Left hindlimb (tissue), 1 donor: Measurements from ENCODE around the gene DLL4.
"Not testable (repeated sequence)": the region's sequence is repeated elsewhere in the genome, so short reads cannot be mapped to it uniquely, and the experiment has no call there.

Experiments used
- DNase-seq: peaks from one replicate; pipeline ENCODE4 v3.0.0-alpha.2; 2018

Gene DLL4

DNA sequence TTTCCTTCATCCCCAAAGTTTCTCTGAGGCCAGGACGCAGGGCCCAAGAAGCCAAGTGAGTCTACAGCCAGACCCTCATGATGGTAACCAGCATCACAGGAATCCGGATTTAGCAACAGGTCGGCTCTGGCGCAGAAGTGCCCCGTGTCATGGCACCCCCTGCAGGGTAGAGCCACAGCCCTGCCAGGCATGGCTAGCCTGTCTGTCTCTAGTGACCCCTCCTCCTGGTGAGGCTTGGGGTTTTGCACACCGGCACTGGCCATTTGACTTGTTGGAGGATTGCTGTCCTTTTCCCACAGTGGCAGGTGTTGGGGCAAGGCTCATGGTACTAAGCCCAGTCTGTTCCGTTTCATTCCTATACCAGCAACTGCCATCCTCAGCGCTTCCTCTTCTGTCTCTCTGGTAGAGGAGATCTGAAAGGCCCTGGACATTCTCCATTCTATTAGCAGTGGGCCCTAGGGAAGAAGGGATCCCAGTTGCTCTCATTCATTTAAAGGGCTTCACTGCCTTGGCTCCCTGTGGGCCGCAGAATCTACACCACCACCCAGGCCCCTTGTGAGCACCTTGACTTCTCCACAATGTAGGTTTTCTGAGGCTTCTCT, 14.7 kb downstream of the DLL4 start:
- no peak for DNase-seq

DNA sequence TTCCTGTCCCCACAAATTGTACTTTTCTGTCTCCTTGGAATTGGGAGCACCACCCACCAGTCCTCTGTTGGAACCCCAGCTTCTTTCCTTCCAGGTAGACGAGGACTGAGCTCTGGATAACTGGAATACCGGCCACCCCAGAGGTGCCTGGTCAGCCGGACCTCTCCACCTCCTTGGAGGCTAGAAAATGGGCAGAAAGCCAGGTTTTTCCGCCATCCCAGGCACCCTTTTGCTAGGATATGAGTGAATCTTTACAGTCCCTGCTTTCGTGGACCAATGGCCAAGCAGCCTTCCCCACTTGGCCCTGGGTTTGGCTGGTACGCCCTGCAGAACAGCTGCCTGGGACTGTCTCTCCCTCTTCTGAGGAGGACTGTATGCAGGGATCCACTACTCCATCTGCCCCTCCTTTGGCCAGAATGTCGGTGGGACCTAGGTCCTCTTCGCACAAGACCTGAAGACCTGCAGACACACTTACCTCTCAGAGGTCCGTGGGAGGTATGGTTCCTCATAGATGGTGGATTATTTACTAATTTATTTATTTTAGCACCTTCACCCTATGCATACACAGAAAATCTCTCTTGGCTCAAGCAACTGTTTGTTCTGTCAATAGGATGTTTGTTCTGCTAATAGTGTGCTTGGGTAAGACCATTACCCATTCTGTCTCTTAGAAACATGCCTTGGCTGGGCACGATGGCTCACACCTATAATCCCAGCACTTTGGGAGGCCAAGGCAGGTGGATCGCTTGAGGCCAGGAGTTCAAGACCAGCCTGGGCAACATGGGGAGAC, 15.6 kb downstream of the DLL4 start:
- no peak for DNase-seq

DNA sequence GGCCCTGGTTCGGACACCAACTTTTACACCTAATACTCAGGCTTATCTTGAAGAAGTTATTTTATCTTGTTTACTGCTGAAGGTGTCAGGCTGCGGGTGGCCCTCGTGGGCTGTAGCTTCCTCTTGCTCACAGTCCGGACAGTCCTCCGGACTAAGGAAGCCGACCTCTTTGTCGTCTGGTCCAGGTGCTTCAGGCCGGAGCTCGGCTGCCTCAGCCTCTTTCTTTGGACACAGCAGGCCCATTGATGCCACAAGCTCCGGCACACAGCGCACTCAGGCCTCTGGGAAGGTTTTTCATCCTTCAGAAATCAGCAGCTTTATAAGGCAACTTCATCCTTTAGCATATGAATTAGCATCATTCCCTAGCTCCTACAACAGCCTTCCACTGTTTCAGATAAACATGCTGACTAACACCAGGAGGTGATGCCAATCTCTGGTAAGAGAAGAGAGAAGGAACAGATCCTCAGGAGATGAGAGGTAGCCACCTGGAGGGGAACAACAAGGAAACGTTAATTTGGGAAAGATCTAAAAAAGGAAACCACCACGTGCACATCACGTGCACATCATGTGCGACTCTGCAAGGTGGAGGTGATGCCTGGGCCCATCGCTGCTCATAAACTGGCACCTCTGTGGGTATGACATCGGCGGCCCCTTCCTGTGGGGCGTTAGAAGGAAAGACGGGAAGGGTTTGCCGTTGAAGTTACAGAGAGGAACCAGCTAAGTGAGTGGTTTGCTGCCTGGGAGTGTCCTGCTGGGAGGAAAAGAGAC, 19.8 kb downstream of the DLL4 start:
- DNase-seq = no peak

DNA sequence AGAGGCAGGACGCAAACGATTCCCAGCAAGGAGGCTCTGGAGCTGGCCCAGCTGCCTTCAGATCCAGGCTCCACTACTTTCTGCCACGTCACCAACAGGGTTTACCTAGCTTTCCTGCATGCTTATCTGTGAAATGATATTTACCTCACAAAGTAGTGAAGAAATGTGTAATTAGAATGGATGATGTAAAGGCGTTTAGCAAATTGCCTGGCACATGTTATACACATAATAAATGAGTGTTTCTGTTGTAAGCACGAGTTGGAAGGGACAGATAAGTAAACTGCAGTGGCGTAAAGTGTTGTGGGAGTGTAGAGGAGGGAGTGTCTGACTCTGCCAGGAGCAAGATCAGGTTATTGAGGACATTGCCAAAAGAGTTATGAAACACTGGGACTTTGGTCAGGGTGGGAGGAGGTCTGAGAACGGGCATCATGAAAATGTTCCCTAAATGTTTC, 20.6 kb downstream of the DLL4 start:
- DNase-seq = no peak

DNA sequence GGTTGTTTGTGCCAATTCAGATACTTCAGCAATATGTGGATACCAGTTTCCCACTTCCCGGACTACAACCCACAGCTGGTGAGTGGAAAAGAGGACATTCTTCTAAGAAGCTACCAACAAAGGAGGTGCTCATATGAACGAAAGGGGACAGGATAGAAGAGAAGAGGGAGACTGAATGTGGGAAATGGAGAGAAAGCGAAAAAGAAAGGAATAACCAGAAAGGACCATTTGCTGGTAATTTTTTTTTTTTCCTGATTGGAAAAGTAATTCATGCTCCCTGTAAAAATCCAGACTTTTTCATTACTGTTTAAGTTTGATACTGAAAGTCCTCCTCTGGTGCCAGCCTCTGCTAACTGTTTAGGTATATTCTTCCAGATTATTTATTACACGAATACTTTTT, 22.6 kb downstream of the DLL4 start:
- no peak for DNase-seq

DNA sequence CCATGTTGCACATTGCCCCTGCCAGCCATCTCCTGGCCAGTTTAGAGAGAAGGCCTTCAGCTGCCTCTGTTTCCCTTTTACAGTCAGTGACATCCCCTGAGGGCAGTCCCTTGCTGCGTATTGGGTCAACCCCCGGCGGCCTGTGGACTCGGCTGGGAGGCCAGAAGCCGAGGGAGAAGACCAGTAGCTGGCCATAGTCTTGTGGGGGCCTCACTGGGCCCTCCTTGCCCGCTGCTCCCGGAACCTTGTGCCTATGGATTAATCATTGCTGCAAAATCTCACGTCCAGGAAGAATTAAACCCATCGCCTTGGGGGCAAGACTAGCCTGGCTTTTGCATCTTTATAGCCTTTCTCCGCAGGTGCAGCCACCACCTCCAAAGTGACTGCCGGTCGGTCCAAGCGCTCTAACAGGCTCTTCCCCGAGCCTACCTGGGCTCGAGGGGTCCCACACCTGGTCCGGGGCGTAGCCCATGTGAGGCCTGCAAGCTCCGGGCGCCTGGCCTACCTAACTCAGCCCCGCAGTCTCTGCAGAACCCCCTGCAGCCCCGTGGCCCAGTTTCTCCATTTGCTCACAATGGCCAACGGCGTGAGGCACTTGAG, 23.3 kb downstream of the DLL4 start:
- no peak for DNase-seq

DNA sequence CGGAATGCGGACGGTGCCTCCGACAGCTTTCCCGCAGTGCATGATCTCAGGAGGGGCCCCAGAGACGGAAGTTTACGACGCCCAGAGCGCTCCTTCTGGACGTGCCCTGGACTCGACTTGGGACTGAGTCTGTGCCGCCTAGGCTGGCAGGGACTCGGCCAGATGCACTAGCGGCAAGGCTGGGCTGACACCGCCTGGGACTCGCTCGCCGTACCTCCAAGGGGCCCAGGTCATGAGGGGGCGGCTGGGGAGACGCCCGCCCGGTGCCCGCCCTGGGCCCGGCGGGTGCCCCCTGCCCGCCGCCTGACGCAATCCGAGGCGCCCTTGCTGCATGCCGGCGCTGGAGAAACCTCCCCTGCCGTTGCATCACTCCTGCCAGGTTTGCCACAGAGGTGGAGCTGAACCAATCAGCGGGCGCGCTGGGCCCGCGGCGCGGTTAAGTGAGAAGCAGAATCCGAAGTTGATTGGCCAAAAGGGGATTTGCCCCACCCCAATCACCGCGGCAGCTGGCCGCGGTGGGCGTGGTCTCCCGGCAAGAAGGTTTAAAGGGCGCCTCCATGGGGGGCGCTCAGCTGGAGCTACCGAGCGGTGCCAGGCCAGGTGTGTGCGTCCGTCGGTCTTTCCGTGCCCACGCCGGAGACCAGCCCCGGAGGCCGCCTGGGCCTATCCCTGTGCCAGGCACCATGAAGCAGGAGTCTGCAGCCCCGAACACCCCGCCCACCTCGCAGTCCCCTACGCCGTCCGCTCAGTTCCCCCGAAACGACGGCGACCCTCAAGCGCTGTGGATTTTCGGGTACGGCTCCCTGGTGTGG, 24.0 kb downstream of the DLL4 start, which contains the start of gene CHAC1:
CHAC1 (plus strand) TSS at position 571 of the 812 bp plus-strand sequence; CDS start at position 684, 113 bp downstream.
- peak; percentile 90 for DNase-seq

DNA sequence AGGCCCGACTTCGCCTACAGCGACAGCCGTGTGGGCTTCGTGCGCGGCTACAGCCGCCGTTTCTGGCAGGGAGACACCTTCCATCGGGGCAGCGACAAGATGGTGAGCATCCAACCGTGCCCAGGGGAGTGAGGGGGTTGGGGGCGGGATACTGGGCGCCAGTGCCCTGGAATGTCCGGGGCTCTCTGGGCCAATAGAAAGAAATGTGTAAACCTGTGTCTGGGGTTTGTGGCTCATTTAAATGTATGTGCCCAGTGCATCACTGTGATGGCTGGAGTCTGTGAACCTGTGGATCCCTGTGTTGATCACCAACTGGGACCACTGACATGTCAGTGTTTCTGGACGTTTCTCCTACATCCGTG, 24.6 kb downstream of the DLL4 start:
- DNase-seq = no peak

DNA sequence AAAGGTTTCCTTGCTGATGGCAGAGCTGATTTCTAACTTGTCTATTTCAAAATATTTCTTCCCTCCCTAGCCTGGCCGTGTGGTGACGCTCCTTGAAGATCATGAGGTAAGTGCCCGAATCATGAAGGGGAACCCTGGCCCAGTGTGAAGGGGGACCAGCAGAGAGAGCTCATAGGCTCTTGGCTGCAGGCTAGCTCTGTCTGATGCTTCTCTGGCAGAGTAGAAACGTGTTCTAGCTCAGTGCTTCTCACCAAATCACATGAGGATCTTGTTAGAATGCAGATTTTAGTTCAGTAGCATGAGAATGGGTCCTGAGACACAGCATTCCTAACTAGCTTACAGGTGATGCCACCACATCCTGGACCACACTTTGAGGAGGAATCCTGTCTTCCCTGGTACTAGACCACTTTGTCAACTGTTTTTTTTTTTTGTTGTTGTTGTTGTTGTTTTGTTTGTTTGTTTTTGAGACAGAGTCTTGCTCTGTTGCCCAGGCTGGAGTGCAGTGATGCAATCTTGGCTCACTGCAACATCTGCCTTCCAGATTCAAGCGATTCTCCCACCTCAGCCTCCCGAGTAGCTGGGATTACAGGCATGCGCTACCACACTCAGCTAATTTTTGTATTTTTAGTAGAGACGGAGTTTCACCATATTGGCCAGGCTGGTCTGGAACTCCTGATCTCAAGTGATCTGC, 25.2 kb downstream of the DLL4 start:
- DNase-seq = not testable (repeated sequence)

DNA sequence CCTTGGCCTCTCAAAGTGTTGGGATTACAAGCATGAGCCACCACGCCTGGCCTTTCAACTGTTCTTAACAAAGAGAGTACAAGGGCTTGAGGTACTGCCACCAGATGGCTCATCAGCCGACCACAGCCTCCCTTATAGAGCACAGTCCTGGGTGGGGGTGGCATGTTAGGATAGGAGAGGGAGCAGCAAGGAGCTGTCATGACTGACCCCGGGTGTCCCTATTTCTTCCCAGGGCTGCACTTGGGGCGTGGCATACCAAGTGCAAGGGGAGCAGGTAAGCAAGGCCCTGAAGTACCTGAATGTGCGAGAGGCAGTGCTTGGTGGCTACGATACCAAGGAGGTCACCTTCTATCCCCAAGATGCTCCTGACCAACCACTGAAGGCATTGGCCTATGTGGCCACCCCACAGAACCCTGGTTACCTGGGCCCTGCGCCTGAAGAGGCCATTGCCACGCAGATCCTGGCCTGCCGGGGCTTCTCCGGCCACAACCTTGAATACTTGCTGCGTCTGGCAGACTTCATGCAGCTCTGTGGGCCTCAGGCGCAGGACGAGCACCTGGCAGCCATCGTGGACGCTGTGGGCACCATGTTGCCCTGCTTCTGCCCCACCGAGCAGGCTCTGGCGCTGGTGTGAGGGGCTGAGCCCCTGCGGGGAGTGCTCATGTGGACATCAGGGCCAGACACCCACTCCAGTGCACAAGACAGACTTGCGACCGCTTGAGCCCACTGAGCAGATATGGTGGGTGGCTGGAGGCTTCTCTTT, 26.2 kb downstream of the DLL4 start:
- DNase-seq = no peak

DNA sequence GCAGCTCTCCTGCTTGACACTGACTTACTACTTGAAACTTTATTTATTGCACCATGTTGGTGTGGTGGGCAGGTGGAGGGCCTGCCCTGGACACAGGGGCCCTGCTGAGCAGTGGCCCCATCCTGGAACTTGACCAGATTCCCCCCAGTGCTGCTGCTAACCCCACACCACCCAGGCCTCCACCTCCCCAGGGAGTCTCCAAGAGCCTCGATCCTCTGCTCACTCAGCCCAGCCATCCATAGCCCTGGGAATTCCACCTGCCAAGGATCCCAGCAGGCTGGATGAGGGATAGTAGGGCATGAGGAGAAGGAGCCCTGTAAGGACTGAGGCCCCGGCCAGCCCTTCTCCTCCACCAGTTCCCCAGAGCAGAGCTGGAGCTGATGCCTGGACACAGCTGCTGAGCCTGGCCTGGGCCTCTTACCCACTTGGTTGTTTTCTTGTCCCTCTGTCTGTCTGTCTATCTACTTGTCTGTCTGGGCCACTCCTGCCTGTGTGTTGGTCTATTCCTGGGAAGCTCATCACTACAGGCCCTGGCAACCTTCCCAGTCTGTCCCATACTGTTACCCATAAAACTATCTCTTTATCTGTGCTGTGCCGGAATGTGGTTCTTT, 26.9 kb downstream of the DLL4 start:
- DNase-seq = no peak

DNA sequence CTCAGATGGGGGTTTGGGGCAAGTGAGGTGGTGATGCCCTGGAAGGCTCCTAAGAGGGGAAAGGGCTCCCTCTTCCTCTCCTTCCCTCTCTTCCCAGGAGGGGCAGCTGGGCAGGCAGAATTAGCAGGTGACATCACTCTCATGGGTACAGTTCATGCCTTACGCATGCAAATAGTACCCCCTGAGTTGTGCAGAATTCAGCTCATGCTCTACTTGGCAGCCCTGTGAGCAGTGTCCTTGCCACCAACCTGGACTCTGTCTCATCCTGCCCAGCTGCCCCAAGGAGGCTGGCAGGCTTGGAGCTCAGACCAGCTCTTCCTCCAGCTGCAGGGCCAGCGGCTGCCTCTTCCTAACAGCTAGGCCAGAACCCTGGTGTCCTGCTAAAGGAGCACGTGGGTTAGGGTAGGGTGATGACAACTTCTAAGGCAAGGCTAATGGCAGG, 27.4 kb downstream of the DLL4 start:
- DNase-seq = no peak

DNA sequence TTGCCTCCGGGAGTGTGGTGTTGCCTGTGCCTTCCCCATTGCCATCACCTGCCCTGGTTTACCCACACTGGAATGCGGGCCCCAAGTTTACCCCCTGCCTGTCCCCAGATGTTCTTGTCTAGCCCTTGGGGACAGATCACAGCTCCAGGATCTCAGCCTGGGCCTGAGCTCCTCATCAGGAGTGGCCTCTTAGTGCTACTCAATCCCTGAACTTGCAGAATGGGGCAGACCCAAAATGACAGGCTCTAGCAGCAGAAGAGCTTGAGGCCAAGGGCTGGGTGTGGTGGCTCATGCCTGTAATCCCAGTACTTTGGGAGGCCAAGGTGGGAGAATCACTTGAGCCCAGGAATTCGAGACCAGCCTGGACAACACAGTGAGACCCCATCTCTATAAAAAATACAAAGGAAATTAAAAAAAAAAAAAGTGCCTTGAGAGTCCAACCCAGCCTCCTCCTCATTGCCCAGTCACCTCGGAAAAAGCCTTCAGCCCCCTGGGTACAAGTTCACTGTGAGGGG, 28.0 kb downstream of the DLL4 start:
- no peak for DNase-seq

DNA sequence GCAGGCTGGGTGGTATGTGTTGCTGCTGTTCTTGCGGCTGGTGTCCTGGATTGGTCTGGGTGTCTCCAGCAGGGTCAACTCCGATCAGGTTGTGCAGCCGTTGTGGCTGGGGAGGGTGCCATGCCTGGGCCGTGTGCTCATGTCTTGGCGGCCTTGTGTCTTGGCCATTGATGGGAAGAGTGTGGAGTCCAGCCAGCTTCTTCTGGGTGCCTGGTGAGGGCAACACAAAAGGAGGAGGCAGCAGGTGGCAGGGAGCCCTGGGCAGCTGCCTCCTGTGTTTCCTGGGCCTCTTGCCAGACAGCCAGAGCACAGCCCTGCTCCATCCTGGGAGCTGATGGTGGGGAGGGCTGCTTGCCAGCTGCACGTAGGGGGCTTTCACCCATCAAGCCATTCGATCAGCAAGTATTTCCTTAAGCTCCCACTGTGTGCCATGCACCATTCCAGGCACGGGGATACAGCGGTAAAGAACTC, 28.5 kb downstream of the DLL4 start:
- DNase-seq = peak; percentile 66

DNA sequence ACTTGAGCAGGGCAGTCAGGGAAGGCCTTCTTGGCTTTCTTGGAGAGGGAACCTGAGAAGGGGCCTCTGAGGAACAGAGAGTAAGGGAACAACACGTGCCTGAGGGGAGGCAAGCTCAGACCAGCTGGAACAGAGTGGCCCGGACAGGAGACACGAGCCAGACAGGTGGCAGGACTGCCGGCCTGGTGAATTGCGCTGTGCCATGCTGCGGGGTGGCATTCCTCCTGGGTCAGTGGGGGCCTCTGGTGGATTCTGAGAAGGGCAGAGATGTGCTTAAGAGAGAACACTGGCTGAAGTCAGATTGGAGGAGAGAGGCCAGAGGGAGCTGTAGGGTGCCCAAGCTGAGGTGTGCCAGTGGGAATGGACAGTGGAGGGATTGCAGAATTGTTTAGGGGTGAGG, 29.0 kb downstream of the DLL4 start:
- no peak for DNase-seq

DNA sequence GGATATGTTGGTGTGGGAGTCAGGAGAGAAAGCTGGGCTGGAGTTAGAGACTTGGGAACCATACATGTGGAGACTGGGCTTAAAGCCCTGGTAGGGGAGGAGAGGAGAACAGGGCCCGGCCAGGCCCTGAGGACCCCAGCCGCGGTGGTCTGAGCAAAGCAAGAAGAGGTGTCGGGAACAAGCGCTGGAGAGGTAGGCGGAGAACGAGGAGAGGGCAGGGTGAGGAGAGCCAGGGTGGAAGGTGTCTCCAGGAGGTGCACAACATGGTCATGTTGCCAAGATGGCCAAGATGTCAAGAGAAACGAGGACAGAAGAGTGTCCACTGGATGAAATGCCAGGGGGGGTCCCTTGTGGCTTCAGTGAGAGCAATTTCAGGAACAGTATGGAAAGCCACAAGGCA, 29.6 kb downstream of the DLL4 start:
- DNase-seq = no peak

DNA sequence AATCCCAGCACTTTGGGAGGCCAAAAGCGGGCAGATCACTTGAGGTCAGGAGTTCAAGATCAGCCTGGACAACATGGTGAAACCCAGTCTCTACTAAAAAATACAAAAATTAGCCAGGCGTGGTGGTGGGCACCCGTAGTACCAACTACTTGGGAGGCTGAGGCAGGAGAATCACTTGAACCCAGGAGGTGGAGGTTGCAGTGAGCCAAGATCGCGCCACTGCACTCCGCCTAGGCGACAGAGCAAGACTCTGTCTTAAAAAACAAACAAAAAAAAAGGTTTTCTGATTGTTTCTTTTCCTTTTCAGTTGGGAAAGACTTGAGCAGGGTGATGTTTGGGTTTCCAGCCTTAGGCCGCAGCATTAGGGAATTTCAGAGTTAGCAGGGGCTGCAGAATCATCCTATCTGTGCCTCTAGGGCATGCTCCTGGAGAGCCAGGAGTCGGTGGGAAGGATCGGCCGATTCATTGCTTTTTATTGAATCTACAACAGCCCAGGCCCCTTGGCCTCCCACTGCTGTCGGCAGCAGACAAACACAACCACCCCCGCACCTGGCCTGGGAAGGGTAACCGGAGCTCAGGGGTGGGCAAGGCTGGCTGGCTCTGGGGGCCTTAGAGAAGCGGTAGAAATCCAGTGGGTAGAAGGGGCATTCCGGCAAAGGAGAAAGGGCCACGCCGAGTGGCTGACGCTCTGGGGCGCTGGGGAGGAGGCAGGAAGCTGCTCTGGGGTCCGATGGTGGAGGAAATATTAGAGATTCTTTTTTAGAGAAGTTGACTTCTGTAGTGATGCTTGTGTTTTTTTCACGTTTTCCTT, 30.4 kb downstream of the DLL4 start:
- no peak for DNase-seq

DNA sequence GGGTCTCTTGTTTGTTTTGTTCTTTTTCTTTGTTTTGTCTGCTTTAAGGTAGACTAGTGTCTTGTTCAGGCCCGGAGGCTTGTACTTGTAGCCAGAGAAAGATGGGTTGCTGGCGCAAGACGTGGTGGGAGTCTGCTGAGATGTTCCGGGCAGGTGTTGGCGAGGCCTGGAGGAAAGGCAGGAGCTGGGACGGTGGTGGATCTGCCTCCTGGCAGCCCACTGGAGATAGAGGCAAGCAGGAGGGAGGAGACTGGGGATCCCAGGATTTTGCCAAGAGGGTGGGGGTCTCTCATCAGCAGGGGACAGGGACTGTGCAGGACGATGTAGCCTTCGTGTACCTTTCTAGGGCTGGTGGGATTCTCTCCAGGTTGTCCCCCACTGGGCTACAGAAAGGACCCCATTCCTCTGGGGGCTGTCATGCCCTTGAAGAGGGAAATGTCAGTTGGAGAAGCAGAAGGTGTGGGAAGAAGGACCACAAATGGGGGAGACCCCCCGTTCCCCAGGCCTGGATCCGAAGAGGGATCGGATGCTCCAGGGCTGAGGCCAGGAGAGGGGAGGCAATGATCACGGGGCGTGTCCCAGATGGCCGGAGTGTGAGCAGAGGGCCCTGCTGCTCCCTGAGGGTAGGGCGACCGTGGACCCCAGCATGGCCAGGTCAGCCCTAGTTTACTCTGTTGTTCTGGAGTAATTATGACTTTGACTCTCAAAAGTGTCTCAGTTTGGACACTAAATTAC, 31.2 kb downstream of the DLL4 start:
- no peak for DNase-seq

DNA sequence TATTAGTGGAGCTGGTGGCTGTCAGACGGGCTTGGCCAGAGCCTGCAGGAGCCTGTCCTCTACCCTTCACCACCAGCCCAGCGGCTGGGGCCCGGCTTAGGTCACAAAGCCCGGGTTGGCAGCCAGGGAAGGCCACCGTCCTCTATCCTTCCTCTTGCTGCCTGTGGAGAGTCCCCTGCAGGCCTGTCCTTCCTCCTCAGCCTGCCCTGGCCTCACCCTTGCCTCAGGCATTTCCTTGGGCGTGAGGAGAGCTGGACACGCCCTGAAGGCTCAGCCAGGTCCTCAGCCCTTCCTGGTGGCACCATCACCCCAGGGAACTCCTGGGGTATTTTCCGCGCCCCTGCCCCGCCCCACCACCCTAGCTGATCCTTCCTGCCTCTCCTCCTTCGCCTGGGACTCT, 31.8 kb downstream of the DLL4 start:
- no peak for DNase-seq
